GM12878 (cell line): Measurements from ENCODE around the gene PGAM2. TPM values are rescaled to one million over a fixed set of nuclear protein-coding genes. Genes with fewer than 3 reads are reported as not detected.

Experiments used
- microRNA-seq: library from miRNA; unstranded; fragments of <30 nt; microRNA quantifications from one replicate; pipeline ENCODE4, GENCODE V29; 2018
- polyA plus RNA-seq, 11 experiments: library from polyadenylated mRNA; depleted of rRNA in 4 of 11; unstranded in 6 of 11; stranded (reverse) in 5 of 11; fragments of >200 nt; fragmentation: Nextera tagmentation in 4 of 11; fragmentation: Illumina TruSeq in 1 of 11; extraction: Ambion mirVana in 4 of 11; extraction: Trizol in 1 of 11; gene quantifications; 1 replicate in 1 of 11; 2 replicates in 10 of 11; pipeline versions ENCODE4 v1.2.1 to v1.2.3, GENCODE V29; 2011 to 2016; ENCODE audit warnings: inconsistent platforms in 2 of 11, missing spikeins in 2 of 11, low read depth in 1 of 11
- total RNA-seq, 4 experiments: library from RNA; depleted of rRNA in 3 of 4; stranded (reverse); fragments of >200 nt in 3 of 4; fragmentation: Illumina TruSeq in 1 of 4; extraction: Trizol in 1 of 4; gene quantifications; 2 replicates each; pipeline versions ENCODE4 v1.2.1 to v1.2.3, GENCODE V29; 2013 to 2021

Gene PGAM2
- total and polyA plus RNA-seq, 10 of the 15 experiments (the other 5 are each of a cell fraction or from before 2014, with no cell fraction given): not detected

Small RNAs within 50 kb of the gene (microRNA-seq; reads per million reads assigned to microRNA genes)
- gene MIR6837 (not detected), gene MIR6838 (4.0 reads per million, percentile 23 among the genes with 10 or more reads in this experiment)

Other genes with a start within 250 kb of the PGAM2 start
Only the 7 nearest of the 11 such genes appear.
- 0.11 TPM in 1 of 2 replicates, not detected in the other for gene SPDYE1, start 67.7 kb downstream of the PGAM2 start, total RNA-seq (2014; rRNA removed)
- 0.04 TPM in 1 of 2 replicates, not detected in the other for gene SPDYE1, start 67.7 kb downstream of the PGAM2 start, total RNA-seq (2014; rRNA removed; fragmentation: Illumina TruSeq; extraction: Trizol)
- not detected in 2 replicates for gene SPDYE1, start 67.7 kb downstream of the PGAM2 start, total RNA-seq (2021)
- 0.05 TPM in 1 of 2 replicates, not detected in the other for gene SPDYE1, start 67.7 kb downstream of the PGAM2 start, polyA plus RNA-seq (2011; rRNA removed)
- gene SPDYE1, start 67.7 kb downstream of the PGAM2 start, polyA plus RNA-seq (2014; fragmentation: Illumina TruSeq; extraction: Trizol): not detected in 2 replicates
- gene SPDYE1, start 67.7 kb downstream of the PGAM2 start, polyA plus RNA-seq (2014; fragmentation: Nextera tagmentation; extraction: Ambion mirVana): under 1 TPM; 0.05 to 0.07 TPM
- gene SPDYE1, start 67.7 kb downstream of the PGAM2 start, polyA plus RNA-seq (2014; rRNA removed): not detected in 2 replicates
- gene SPDYE1, start 67.7 kb downstream of the PGAM2 start, polyA plus RNA-seq (2016; fragmentation: Nextera tagmentation; extraction: Ambion mirVana): 1 to 10 TPM; 1.1 to 1.3 TPM
- 113 and 117 TPM in 2 replicates for gene DBNL, start 20.9 kb downstream of the PGAM2 start, total RNA-seq (2014; rRNA removed)
- 62.0 and 65.6 TPM in 2 replicates for gene DBNL, start 20.9 kb downstream of the PGAM2 start, total RNA-seq (2014; rRNA removed; fragmentation: Illumina TruSeq; extraction: Trizol)
- 108 and 110 TPM in 2 replicates for gene DBNL, start 20.9 kb downstream of the PGAM2 start, total RNA-seq (2021)
- gene DBNL, start 20.9 kb downstream of the PGAM2 start, polyA plus RNA-seq (2011; rRNA removed): 32.2 and 58.3 TPM in 2 replicates
- 30.2 and 78.1 TPM in 2 replicates for gene DBNL, start 20.9 kb downstream of the PGAM2 start, polyA plus RNA-seq (2014; fragmentation: Illumina TruSeq; extraction: Trizol)
- gene DBNL, start 20.9 kb downstream of the PGAM2 start, polyA plus RNA-seq (2014; fragmentation: Nextera tagmentation; extraction: Ambion mirVana): 10 to 100 TPM in 1 of 2 experiments, 1 to 10 TPM in 1; 4.1 to 18.5 TPM
- gene DBNL, start 20.9 kb downstream of the PGAM2 start, polyA plus RNA-seq (2014; rRNA removed): 90.4 and 108 TPM in 2 replicates
- 100 to 1,000 TPM; 161 to 179 TPM for gene DBNL, start 20.9 kb downstream of the PGAM2 start, polyA plus RNA-seq (2016; fragmentation: Nextera tagmentation; extraction: Ambion mirVana)
- gene POLM, start 17.0 kb upstream of the PGAM2 start, total RNA-seq (2014; rRNA removed): 23.3 and 24.8 TPM in 2 replicates
- gene POLM, start 17.0 kb upstream of the PGAM2 start, total RNA-seq (2014; rRNA removed; fragmentation: Illumina TruSeq; extraction: Trizol): 13.5 and 14.1 TPM in 2 replicates
- 33.8 and 37.8 TPM in 2 replicates for gene POLM, start 17.0 kb upstream of the PGAM2 start, total RNA-seq (2021)
- 11.0 and 15.9 TPM in 2 replicates for gene POLM, start 17.0 kb upstream of the PGAM2 start, polyA plus RNA-seq (2011; rRNA removed)
- 8.0 and 16.1 TPM in 2 replicates for gene POLM, start 17.0 kb upstream of the PGAM2 start, polyA plus RNA-seq (2014; fragmentation: Illumina TruSeq; extraction: Trizol)
- gene POLM, start 17.0 kb upstream of the PGAM2 start, polyA plus RNA-seq (2014; fragmentation: Nextera tagmentation; extraction: Ambion mirVana): 1 to 10 TPM; 3.1 to 4.6 TPM
- gene POLM, start 17.0 kb upstream of the PGAM2 start, polyA plus RNA-seq (2014; rRNA removed): 39.4 and 41.5 TPM in 2 replicates
- 10 to 100 TPM; 22.0 to 23.2 TPM for gene POLM, start 17.0 kb upstream of the PGAM2 start, polyA plus RNA-seq (2016; fragmentation: Nextera tagmentation; extraction: Ambion mirVana)
- 0.06 TPM in 1 of 2 replicates, not detected in the other for gene AEBP1, start 38.8 kb upstream of the PGAM2 start, total RNA-seq (2014; rRNA removed)
- gene AEBP1, start 38.8 kb upstream of the PGAM2 start, total RNA-seq (2014; rRNA removed; fragmentation: Illumina TruSeq; extraction: Trizol): not detected in 2 replicates
- 0.16 and 0.23 TPM in 2 replicates for gene AEBP1, start 38.8 kb upstream of the PGAM2 start, total RNA-seq (2021)
- gene AEBP1, start 38.8 kb upstream of the PGAM2 start, polyA plus RNA-seq (2011; rRNA removed): 0.09 and 0.20 TPM in 2 replicates
- gene AEBP1, start 38.8 kb upstream of the PGAM2 start, polyA plus RNA-seq (2014; fragmentation: Illumina TruSeq; extraction: Trizol): not detected in 2 replicates
- gene AEBP1, start 38.8 kb upstream of the PGAM2 start, polyA plus RNA-seq (2014; fragmentation: Nextera tagmentation; extraction: Ambion mirVana): not detected
- gene AEBP1, start 38.8 kb upstream of the PGAM2 start, polyA plus RNA-seq (2014; rRNA removed): 0.08 TPM in 1 of 2 replicates, not detected in the other
- under 1 TPM in 1 of 2 experiments, not detected in 1; 0.11 TPM for gene AEBP1, start 38.8 kb upstream of the PGAM2 start, polyA plus RNA-seq (2016; fragmentation: Nextera tagmentation; extraction: Ambion mirVana)
- gene POLD2, start 58.0 kb upstream of the PGAM2 start, total RNA-seq (2014; rRNA removed): 149 and 169 TPM in 2 replicates
- 97.5 and 105 TPM in 2 replicates for gene POLD2, start 58.0 kb upstream of the PGAM2 start, total RNA-seq (2014; rRNA removed; fragmentation: Illumina TruSeq; extraction: Trizol)
- gene POLD2, start 58.0 kb upstream of the PGAM2 start, total RNA-seq (2021): 169 TPM in 2 replicates
- 113 and 179 TPM in 2 replicates for gene POLD2, start 58.0 kb upstream of the PGAM2 start, polyA plus RNA-seq (2011; rRNA removed)
- gene POLD2, start 58.0 kb upstream of the PGAM2 start, polyA plus RNA-seq (2014; fragmentation: Illumina TruSeq; extraction: Trizol): 61.8 and 118 TPM in 2 replicates
- 10 to 100 TPM; 19.1 to 42.7 TPM for gene POLD2, start 58.0 kb upstream of the PGAM2 start, polyA plus RNA-seq (2014; fragmentation: Nextera tagmentation; extraction: Ambion mirVana)
- 193 and 194 TPM in 2 replicates for gene POLD2, start 58.0 kb upstream of the PGAM2 start, polyA plus RNA-seq (2014; rRNA removed)
- gene POLD2, start 58.0 kb upstream of the PGAM2 start, polyA plus RNA-seq (2016; fragmentation: Nextera tagmentation; extraction: Ambion mirVana): 100 to 1,000 TPM; 266 to 287 TPM
- gene MYL7, start 75.8 kb upstream of the PGAM2 start, total RNA-seq (2014; rRNA removed): not detected in 2 replicates
- gene MYL7, start 75.8 kb upstream of the PGAM2 start, total RNA-seq (2014; rRNA removed; fragmentation: Illumina TruSeq; extraction: Trizol): not detected in 2 replicates
- gene MYL7, start 75.8 kb upstream of the PGAM2 start, total RNA-seq (2021): not detected in 2 replicates
- gene MYL7, start 75.8 kb upstream of the PGAM2 start, polyA plus RNA-seq (2011; rRNA removed): not detected in 2 replicates
- not detected in 2 replicates for gene MYL7, start 75.8 kb upstream of the PGAM2 start, polyA plus RNA-seq (2014; fragmentation: Illumina TruSeq; extraction: Trizol)
- gene MYL7, start 75.8 kb upstream of the PGAM2 start, polyA plus RNA-seq (2014; fragmentation: Nextera tagmentation; extraction: Ambion mirVana): not detected
- gene MYL7, start 75.8 kb upstream of the PGAM2 start, polyA plus RNA-seq (2014; rRNA removed): not detected in 2 replicates
- 1 to 10 TPM in 1 of 2 experiments, not detected in 1; 1.9 TPM for gene MYL7, start 75.8 kb upstream of the PGAM2 start, polyA plus RNA-seq (2016; fragmentation: Nextera tagmentation; extraction: Ambion mirVana)
- not detected in 2 replicates for gene GCK, start 123.9 kb upstream of the PGAM2 start, total RNA-seq (2014; rRNA removed)
- not detected in 2 replicates for gene GCK, start 123.9 kb upstream of the PGAM2 start, total RNA-seq (2014; rRNA removed; fragmentation: Illumina TruSeq; extraction: Trizol)
- gene GCK, start 123.9 kb upstream of the PGAM2 start, total RNA-seq (2021): 0.24 TPM in 1 of 2 replicates, not detected in the other
- gene GCK, start 123.9 kb upstream of the PGAM2 start, polyA plus RNA-seq (2011; rRNA removed): not detected in 2 replicates
- not detected in 2 replicates for gene GCK, start 123.9 kb upstream of the PGAM2 start, polyA plus RNA-seq (2014; fragmentation: Illumina TruSeq; extraction: Trizol)
- gene GCK, start 123.9 kb upstream of the PGAM2 start, polyA plus RNA-seq (2014; fragmentation: Nextera tagmentation; extraction: Ambion mirVana): under 1 TPM in 1 of 2 experiments, not detected in 1; 0.16 TPM
- gene GCK, start 123.9 kb upstream of the PGAM2 start, polyA plus RNA-seq (2014; rRNA removed): not detected in 2 replicates
- gene GCK, start 123.9 kb upstream of the PGAM2 start, polyA plus RNA-seq (2016; fragmentation: Nextera tagmentation; extraction: Ambion mirVana): under 1 TPM in 1 of 2 experiments, not detected in 1; 0.06 TPM